Breast epithelium (tissue), 3 donors: ENCODE results near the gene RTL5.

Experiments
- POLR2A ChIP-seq: fragments of 450-650 bp; IDR thresholded peaks from one replicate; pipeline ENCODE4 v1.6.1; 2016; ENCODE audit warnings: antibody characterized with exemption, mild to moderate bottlenecking, moderate library complexity
- POLR2AphosphoS5 ChIP-seq, 3 donors: sonication (generic); formaldehyde crosslinking; IDR thresholded peaks; one replicate each; pipeline ENCODE4 v1.6.1; 2017; ENCODE audit warnings: antibody characterized with exemption in 3 of 3
- TF ChIP-seq, protein P1 (sequence below), 3 donors: fragments of 450-650 bp; IDR thresholded peaks; one replicate each; pipeline ENCODE4 v1.5.1; 2016 to 2017; ENCODE audit warnings: antibody characterized with exemption in 3 of 3, mild to moderate bottlenecking in 3 of 3, moderate library complexity in 3 of 3

DNA sequence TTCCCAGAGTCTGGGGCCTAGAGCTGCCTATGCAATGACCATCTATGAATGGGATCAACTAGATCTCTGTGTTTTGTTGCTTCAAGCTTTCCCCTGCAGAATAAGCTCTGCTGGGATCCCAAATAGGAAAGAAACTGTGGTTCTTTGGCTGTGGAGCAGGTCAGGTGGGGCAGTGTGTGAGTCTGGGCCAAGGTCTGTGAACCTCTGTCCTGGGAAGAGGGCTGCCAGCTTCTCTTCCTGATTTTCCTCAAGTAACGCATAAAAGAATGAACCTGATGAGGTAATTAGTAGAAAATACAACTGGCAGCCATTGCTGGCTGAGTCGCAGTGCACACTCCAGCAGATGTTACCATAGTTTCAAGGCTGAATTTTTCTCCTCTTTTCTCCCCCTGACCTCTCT lies 45.3 kb upstream of the RTL5 start:
- TF ChIP-seq POLR2AphosphoS5 (IDR thresholded peaks at IDR 0.05) (no peak), POLR2A (no peak)
- TF ChIP-seq, protein P1, sequence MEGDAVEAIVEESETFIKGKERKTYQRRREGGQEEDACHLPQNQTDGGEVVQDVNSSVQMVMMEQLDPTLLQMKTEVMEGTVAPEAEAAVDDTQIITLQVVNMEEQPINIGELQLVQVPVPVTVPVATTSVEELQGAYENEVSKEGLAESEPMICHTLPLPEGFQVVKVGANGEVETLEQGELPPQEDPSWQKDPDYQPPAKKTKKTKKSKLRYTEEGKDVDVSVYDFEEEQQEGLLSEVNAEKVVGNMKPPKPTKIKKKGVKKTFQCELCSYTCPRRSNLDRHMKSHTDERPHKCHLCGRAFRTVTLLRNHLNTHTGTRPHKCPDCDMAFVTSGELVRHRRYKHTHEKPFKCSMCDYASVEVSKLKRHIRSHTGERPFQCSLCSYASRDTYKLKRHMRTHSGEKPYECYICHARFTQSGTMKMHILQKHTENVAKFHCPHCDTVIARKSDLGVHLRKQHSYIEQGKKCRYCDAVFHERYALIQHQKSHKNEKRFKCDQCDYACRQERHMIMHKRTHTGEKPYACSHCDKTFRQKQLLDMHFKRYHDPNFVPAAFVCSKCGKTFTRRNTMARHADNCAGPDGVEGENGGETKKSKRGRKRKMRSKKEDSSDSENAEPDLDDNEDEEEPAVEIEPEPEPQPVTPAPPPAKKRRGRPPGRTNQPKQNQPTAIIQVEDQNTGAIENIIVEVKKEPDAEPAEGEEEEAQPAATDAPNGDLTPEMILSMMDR (IDR thresholded peaks at IDR 0.05), result no peak
